AG09319 (cell line): ENCODE measurements around the gene CPM.

Experiments
- DNase-seq: peaks from one replicate; pipeline ENCODE4 v3.0.0-alpha.2; 2010; ENCODE audit warnings: low read depth; ENCODE audit errors: extremely low read depth
- TF ChIP-seq, protein P1 (sequence below): IDR thresholded peaks from 2 replicates; pipeline ENCODE4 v1.5.1; 2011; ENCODE audit warnings: low read depth, mild to moderate bottlenecking, inconsistent platforms, low read length, moderate library complexity

Gene CPM

DNA sequence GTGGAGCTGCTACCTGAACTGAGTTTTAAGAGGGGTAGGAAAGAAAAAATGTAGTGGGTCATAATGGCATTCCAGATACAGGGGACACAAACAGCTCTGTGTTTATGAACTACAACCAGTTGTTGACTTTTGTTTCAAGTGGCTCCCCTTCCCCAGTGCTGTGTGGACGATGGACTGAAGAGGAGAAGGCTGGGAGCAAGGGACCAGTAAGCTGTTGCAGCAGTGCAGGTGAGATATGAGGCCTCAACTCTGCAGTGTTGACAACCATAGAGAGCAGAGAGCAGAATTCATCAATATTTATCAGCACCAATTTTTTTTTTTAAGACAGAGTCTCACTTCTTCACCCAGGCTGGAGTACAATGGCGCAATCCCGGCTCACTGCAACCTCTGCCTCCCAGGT lies 78.4 kb downstream of the CPM start:
- TF ChIP-seq, protein P1, sequence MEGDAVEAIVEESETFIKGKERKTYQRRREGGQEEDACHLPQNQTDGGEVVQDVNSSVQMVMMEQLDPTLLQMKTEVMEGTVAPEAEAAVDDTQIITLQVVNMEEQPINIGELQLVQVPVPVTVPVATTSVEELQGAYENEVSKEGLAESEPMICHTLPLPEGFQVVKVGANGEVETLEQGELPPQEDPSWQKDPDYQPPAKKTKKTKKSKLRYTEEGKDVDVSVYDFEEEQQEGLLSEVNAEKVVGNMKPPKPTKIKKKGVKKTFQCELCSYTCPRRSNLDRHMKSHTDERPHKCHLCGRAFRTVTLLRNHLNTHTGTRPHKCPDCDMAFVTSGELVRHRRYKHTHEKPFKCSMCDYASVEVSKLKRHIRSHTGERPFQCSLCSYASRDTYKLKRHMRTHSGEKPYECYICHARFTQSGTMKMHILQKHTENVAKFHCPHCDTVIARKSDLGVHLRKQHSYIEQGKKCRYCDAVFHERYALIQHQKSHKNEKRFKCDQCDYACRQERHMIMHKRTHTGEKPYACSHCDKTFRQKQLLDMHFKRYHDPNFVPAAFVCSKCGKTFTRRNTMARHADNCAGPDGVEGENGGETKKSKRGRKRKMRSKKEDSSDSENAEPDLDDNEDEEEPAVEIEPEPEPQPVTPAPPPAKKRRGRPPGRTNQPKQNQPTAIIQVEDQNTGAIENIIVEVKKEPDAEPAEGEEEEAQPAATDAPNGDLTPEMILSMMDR, result no peak
- DNase-seq, result no peak

DNA sequence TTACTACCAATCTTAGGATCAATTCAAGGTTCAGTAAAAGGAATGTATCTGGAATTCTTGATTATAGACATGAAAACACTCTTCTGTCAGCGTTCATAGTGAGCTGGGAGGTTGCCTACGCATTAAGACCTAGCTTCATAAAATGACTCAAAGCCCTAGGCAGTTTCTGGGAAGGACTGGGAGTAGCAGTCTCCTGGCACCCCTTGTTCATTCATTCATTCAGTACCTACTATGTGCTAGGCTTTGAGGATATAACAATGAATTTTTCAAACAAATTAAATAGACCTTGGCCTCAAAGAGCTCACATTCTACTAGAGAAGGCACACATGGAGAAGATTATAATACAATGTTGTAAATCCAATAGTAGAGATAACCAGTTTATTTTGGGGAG lies 78.9 kb downstream of the CPM start:
- TF ChIP-seq, protein P1, result no peak
- DNase-seq, result no peak

DNA sequence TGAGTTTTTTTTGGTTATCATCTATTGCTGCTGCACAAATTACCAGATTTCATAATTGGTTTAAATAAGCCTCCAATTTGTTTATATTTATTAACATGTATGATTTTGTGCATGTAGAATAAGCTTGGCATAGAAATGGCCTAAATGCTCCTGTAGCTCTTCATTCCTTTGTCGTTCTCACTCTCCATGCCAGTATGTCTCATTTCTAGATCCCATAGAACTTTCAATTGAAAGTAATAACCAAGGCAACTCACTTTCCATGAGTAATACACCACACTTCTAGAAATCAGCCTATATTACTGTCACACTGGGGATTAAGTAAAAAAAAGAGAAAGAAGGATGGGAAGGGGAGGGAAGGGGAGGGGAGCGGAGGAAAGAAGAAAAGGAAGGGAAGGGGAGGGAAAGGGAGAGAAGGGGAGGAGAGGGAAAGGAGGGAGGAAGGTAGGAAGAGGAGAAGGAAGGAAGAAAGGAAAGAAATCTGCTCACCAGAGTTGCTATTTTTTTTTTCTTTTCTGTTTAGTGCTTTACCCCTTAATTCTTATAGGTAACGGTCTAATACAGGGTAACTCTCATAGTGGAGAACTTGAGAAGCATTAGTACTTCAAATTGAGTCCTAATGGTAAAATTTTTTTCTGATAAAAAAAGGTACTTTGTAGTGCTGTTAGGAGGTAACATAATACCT lies 79.4 kb downstream of the CPM start:
- no peak for DNase-seq
- TF ChIP-seq, protein P1, result no peak

DNA sequence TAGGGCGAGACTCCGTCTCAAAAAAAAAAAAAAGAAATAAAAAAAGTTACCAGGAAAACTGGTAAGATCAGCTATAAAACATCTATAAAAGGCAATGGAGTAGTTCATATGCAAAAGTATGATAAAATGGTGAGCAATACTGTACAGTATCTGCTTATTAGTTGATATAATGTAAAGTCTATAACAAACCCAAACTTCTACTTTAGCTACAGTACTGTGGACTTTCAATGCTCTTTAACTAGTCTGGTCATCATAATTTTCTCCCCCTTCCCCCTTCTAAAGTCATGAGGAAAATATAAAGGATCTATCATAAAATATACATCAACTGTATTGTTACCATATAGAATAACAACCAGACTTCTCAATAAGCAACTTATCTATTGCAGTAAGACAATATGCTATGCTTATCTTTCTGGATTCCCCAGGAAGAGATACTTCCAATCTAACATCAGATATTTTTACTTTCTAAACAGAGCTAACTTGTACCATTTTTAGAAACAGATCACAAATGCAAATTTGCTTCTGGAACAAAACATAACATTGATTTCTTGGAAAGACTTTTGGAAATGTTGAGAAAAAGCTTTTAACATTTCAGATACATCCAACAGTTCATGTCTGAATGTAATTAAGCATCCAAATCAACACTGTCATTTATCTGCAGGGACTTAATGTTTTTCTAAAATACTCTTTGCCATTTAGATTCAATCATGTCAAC lies 81.2 kb downstream of the CPM start:
- no peak for DNase-seq
- TF ChIP-seq, protein P1, result no peak

DNA sequence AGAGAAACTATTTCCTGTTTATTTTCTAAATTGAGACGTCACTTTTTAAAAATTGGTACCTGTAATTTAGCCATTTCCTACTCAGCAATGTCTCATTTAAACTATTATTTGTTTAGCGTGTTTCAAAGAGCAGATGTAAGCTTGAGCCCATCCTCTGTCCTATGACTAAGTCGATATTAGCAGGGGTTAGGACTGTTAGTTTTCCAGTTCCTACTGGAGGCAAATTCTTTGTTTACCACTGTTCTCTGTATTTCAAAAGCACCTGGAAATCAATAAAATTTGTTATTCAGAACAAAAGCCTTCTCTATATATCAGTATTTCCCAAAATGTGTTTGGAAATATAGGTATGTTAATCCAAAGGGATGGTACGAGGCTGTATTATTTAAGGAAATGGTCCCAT lies 82.6 kb downstream of the CPM start:
- TF ChIP-seq, protein P1, result no peak
- no peak for DNase-seq

DNA sequence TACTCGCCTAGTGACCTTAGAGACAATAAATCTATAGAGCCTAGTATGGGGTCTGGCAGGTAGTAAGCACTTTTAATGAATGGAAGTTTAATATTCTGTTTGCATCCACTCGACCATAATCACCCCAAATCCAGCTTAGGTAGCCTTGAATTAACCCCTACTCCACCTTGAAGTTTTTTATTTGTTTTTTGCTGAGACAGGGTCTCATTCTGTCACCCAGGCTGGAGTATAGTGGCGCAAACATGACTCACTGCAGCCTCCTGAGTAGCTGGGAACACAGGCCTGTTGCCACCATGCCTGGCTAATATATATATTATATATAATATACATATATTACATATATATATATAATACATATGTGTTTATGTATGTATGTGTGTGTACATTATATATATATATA lies 86.2 kb downstream of the CPM start:
- no peak for DNase-seq
- TF ChIP-seq, protein P1, result no peak
